Fibroblast of gingiva (primary cell): ENCODE measurements around the gene SPOCK1.

ENCODE experiments used
- DNase-seq: peaks from one replicate; pipeline ENCODE4 v3.0.0-alpha.2; 2011; ENCODE audit warnings: low read depth

Gene SPOCK1

DNA sequence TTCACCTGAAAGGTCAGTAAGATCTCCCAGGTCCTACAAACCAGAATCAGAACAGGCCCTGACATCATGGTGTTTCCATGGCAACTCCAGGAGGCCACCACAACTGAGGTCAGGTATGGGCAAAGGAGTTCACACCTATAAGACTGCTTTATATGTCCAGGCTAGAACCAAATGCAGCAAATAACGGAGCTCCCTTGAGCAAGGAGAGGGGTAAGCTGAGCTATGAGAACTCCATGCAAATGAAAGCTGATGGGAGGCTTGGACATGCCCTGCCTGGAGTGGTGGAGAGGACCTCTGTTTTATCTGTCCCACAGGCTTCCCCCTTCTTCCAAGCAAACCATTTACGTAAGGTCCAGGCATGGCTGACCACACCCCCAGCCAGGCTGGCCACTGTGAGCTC, 207.7 kb downstream of the SPOCK1 start:
- DNase-seq = no peak

- DNase-seq = no peak
Observed at GRCh38 chr5:137291031-137291430, 208.1 kb downstream of the SPOCK1 start.

GRCh38 chr5:137290373-137290772, 208.8 kb downstream of the SPOCK1 start:
- no peak for DNase-seq

DNA sequence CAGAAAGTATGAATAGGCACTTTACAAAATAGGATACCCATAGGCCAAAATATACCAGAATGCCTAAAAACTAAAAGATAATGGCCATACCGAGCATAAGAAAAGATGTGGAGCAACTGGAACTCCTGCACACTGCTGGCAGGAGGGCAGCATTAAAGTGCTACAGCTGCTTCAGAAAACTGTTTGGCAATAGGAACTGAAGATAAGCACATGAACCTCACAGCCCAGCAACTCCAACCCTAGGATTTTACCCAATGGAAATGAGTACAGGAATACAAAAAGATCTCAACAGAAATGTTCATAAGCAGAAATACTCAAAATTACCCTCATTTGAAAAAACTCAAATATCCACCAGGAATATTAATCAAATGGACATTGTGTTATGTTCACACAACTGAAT, 209.3 kb downstream of the SPOCK1 start:
- DNase-seq = no peak

- DNase-seq = no peak
Observed at GRCh38 chr5:137287569-137287968, 211.6 kb downstream of the SPOCK1 start.

- no peak for DNase-seq
Observed at GRCh38 chr5:137286025-137286610, 213.0 kb downstream of the SPOCK1 start.

DNA sequence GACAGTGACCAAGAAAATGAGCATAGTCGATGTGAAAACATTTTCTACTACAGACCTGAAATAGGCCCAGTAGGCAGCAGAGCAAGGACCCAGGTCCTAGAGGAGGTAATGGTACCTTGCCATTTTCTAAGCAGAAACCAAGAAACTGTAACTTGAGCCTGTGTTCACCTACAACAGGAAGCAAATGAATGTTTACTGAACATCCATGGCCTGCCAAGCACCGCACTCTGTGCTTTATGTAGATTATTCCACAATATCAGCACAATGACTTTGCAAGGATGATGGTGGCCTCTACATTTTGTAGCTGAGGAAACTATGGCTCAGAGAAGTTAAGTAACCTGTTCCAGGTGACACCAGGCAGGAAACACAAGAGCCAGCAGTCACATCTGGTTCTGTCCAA, 215.3 kb downstream of the SPOCK1 start:
- no peak for DNase-seq

DNA sequence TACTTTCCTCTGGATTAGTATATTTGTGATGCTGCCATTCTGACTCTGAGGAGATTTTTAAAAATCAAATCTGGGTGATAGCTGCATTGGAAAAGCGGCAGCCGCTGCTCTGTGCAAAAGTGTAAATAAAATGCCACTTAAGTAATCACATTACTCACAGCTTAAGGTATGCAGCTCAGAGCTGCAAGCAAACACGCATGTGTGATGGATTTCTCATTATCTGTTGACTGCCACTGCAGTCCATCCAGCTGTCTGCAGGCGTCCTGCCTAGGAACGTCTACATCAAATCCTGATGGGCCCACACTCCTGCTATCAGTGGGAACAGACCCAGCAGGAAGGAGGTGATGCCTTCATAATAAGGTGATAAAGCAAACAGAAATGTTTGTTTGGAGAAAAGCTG, 216.9 kb downstream of the SPOCK1 start:
- DNase-seq = no peak

- no peak for DNase-seq
Observed at GRCh38 chr5:137281201-137281600, 217.9 kb downstream of the SPOCK1 start.

DNA sequence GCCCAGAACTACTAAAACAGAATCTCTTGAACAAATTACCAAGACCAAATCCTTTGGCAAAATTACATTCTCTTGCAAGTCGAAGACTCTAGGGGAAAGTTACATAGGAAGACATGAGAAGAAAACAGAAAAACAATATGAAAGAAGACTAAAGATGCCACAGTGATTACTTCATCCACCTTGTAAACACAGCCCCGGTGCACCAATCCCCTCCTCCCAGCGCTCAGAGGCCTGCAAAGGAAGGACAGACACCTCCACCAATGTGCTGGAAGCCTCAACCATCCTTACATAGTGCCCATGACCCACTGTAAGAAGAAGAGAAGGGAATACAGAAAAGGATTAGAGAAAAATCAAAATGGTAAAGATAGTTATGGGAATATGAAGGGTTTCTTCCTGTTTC, 218.5 kb downstream of the SPOCK1 start:
- DNase-seq = no peak

- no peak for DNase-seq
Observed at GRCh38 chr5:137279521-137280231, 219.4 kb downstream of the SPOCK1 start.

DNA sequence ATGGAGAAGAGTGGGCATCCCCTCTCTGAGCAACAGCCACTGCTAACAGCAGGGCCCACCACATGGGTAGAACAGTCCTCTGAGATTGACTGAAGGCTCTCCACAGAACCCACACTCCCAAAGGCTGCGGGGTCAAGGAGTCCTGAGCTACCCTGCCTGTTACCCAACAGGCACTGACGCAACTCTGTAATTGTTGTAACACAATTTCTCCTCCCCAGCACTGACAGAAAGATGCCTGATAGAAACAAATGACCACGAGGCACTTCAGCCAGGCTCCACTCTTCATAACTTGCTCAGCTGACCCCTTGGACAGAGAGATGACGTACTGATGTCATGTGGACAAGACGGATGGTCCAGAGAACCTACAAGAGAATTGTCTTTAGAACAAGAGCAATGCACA, 220.7 kb downstream of the SPOCK1 start:
- no peak for DNase-seq

- no peak for DNase-seq
Observed at GRCh38 chr5:137275083-137275482, 224.0 kb downstream of the SPOCK1 start.

GRCh38 chr5:137273511-137273910, 225.6 kb downstream of the SPOCK1 start:
- DNase-seq = no peak

- no peak for DNase-seq
Observed at GRCh38 chr5:137272831-137273230, 226.3 kb downstream of the SPOCK1 start.

- DNase-seq = no peak
Observed at GRCh38 chr5:137269946-137270345, 229.2 kb downstream of the SPOCK1 start.

DNA sequence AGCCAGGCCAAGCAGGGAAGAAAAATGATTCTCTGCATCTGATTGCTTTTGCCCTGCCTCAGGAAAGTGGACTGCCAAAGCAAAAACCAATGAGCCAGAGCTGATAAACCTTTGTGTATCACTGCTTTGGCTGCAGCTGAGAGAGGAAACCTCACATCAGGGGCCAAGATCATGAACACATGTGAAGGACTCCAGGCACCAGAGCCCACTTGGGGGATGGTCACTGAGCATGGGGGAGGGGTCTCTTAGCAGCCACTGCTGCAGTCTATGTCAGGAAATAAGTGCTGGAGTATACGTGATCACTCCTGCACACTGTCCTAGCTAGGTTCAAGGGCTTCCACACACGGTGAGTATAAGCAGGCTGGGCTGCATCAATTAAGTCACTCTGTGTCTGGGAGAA, 229.9 kb downstream of the SPOCK1 start:
- DNase-seq = no peak

DNA sequence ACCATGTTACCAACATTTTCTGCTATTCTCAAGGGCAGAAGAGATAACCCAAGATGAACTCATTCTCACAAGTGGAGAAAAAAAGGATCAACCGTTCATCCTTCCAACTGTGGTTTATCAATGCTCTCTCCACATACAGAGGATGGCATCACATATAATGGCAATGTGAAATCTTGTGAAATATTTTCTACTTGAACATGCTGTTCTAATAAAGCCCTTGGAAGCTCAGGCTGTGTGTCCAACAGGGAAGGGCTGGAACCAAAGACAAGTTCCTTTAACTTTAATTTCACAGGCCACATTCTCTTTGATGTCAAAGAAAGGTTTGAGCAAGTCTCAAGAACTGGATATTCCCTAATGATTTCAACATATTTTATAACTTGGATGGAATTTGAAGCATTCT, 230.5 kb downstream of the SPOCK1 start:
- peak; percentile 75 for DNase-seq

- no peak for DNase-seq
Observed at GRCh38 chr5:137266186-137266585, 232.9 kb downstream of the SPOCK1 start.

GRCh38 chr5:137265457-137265856, 233.7 kb downstream of the SPOCK1 start:
- DNase-seq = no peak

DNA sequence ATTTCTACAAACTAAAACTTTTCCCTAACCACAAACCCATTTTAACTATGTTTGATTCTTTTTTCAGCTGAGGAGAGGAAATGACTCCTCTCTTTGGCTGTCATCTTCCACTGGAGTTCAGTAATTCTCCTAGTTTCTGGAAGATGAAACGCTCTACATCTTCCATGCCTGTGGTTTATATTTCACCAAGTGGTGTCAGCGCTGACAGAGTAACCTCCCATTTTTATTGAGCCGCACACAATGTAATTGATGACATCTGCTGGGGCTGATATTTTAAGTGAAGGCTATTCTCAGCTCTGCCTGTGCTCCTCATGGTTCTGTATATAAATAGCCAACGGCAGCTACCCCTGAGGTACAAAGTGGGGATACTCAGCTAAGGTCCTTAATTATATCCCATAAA, 234.6 kb downstream of the SPOCK1 start:
- DNase-seq = peak; percentile 74

DNA sequence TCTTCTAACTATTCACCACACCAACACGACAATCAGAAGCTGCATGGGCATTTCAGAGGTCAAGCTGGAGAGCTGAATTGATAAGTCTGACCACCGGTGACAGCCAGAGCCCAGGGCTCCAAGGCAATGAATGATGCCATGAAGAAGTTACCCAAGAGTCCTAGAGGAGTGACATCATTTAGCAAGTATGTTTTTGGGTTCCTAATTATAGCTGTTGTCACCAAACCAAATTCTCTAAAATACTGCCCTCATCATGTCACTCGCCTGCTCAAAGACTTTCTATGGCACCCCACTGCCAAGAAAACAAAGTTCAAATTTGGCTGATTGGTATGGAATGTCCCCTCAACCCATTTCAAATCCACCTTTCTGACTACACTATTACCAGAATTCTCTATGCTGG, 235.1 kb downstream of the SPOCK1 start:
- no peak for DNase-seq

DNA sequence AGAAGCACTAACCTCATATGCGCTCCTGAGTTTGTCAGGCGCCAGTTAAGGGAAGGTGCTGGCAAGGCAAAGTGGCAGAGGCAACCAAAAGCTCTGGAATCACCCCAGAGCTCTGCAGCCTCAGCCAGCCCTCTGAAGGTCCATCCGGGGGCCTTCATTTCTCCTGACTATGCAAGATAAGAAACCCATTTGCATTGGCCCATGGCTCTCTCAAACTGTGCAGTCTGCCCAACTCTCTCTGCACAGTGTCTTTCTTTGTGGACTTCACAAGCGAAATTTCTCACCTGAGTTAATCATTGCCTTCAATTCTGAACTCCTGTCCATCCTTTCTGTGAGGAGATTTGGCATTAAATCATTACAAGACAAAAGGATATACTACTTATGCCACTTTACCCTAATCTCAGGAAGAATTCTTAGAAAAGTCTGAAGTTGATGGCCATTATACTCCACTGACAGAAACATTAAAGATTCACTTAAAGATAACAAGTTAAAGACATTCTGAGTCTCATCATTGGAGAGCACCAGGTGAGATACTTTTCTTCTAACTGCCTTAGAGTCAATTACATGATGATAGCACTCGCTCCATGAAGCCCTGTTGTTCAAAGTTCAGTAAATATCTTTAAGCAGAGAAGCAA, 235.6 kb downstream of the SPOCK1 start:
- no peak for DNase-seq

DNA sequence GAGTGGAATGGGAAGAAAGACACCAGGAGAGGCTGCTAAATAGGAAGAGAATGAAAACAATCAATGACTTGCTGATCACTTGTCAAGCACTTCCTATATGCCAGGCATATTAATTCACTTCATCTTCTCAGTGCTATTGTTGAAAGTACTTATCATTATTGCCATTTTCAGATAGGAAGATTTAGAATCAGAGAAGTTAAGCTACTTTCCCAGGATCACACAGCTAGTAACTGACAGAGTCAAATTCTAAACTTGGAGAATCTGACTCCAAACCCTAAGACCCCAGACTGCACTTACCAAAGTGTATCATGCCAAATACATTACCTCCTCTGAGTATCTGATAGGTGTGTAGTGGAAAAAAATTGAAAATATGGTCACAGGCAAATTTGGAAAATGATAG, 236.3 kb downstream of the SPOCK1 start:
- no peak for DNase-seq
